ENCODE results near the gene NCOA4.

DNA sequence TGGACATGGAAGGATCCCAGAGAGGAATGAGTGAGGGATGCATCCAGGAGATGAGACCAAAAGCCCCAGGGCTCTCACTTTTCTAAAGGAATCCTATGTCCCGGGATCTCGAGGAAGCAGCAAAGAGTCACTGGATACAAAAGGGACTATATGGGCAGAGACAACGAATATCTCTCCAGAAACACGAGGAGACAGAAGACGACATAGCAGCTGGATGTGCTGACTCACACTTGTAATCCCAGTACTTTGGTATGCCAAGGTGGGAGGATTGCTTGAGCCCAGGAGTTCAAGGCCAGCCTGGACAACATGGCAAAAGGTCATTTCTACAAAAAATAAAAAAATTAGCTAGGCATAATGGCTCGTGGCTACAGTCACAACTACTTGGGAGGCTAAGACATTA is 40.3 kb upstream of the NCOA4 start:
- no peak for TF ChIP-seq POLR2A (IDR thresholded peaks at IDR 0.05)
- TF ChIP-seq, protein P1, sequence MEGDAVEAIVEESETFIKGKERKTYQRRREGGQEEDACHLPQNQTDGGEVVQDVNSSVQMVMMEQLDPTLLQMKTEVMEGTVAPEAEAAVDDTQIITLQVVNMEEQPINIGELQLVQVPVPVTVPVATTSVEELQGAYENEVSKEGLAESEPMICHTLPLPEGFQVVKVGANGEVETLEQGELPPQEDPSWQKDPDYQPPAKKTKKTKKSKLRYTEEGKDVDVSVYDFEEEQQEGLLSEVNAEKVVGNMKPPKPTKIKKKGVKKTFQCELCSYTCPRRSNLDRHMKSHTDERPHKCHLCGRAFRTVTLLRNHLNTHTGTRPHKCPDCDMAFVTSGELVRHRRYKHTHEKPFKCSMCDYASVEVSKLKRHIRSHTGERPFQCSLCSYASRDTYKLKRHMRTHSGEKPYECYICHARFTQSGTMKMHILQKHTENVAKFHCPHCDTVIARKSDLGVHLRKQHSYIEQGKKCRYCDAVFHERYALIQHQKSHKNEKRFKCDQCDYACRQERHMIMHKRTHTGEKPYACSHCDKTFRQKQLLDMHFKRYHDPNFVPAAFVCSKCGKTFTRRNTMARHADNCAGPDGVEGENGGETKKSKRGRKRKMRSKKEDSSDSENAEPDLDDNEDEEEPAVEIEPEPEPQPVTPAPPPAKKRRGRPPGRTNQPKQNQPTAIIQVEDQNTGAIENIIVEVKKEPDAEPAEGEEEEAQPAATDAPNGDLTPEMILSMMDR (IDR thresholded peaks at IDR 0.05 in 4 of 5, conservative IDR thresholded peaks at IDR 0.05 in 1 of 5), result no peak

Data from gastrocnemius medialis (tissue), 4 donors.